Astrocyte of the cerebellum (primary cell): ENCODE data around the gene OR51F1.
"Not testable (repeated sequence)": the region's sequence is repeated elsewhere in the genome, so short reads cannot be mapped to it uniquely, and the experiment has no call there.

Source experiments
- DNase-seq: peaks from one replicate; pipeline ENCODE4 v3.0.0-alpha.2; 2011; ENCODE audit warnings: low read depth
- H3K4me3 ChIP-seq: 2 replicates; pipeline ENCODE4 v1.5.1; 2011; ENCODE audit warnings: mild to moderate bottlenecking, low read depth, low read length, moderate library complexity
- in situ Hi-C: cut with HindIII; loops from 2 replicates; pipeline ENCODE4 v1.10.0; 2017; ENCODE audit warnings: low sequenced_read_pairs
- TF ChIP-seq, protein P1 (sequence below): IDR thresholded peaks from 2 replicates; pipeline ENCODE4 v1.5.1; 2012; ENCODE audit warnings: low read length, low read depth, moderate library complexity, mild to moderate bottlenecking; ENCODE audit errors: missing control alignments

OR51F1 gene, protein sequence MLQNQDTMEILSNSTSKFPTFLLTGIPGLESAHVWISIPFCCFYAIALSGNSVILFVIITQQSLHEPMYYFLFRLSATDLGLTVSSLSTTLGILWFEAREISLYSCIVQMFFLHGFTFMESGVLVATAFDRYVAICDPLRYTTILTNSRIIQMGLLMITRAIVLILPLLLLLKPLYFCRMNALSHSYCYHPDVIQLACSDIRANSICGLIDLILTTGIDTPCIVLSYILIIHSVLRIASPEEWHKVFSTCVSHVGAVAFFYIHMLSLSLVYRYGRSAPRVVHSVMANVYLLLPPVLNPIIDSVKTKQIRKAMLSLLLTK

DNA sequence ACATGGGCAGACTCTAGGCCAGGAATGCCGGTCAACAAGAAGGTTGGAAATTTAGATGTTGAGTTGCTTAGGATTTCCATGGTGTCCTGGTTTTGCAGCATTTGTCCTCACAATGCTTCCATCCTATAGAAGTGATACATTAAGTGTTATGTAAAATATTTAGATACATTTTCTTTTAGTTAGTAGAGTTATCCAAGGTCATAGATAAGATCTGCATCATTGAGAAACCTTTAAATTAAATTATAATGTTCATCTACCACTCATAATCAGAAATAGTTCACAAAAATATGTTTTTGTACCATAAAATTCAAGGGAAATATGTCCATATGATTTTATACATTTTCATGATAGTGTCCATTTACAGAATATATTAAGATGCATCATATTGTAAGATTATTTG is at the start of gene OR51F1:
TSS of gene OR51F1 (minus strand) at position 101 of the 400 bp plus-strand sequence. CDS start at position 101, 0 bp downstream.
- TF ChIP-seq, protein P1, sequence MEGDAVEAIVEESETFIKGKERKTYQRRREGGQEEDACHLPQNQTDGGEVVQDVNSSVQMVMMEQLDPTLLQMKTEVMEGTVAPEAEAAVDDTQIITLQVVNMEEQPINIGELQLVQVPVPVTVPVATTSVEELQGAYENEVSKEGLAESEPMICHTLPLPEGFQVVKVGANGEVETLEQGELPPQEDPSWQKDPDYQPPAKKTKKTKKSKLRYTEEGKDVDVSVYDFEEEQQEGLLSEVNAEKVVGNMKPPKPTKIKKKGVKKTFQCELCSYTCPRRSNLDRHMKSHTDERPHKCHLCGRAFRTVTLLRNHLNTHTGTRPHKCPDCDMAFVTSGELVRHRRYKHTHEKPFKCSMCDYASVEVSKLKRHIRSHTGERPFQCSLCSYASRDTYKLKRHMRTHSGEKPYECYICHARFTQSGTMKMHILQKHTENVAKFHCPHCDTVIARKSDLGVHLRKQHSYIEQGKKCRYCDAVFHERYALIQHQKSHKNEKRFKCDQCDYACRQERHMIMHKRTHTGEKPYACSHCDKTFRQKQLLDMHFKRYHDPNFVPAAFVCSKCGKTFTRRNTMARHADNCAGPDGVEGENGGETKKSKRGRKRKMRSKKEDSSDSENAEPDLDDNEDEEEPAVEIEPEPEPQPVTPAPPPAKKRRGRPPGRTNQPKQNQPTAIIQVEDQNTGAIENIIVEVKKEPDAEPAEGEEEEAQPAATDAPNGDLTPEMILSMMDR = no peak
- in situ Hi-C loops = no loop called here
- H3K4me3 ChIP-seq = no peak within 1 kb of the TSS
- DNase-seq = no peak

DNA sequence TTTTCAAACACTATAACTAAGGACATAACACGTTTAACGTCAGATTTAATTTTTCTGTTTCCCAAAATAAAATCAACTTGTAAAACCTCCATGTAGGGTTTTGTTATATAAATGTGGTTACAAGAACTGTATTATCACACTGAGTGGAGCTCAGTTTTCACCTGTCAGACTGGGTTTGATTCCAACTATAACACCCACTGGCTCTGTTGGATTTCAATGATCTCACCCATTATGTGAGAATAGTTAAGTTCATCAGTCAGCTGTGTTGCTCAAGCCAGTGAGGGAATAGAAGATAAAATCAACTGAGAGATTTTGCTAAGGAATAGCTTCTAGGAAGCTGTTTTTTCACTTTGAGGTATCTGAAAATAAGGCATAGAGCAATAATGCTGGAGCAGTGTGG is 39.5 kb upstream of the OR51F1 start:
- H3K4me3 ChIP-seq = no peak overlapping the region
- TF ChIP-seq, protein P1 = no peak
- DNase-seq = no peak
- in situ Hi-C loops = no loop called here

DNA sequence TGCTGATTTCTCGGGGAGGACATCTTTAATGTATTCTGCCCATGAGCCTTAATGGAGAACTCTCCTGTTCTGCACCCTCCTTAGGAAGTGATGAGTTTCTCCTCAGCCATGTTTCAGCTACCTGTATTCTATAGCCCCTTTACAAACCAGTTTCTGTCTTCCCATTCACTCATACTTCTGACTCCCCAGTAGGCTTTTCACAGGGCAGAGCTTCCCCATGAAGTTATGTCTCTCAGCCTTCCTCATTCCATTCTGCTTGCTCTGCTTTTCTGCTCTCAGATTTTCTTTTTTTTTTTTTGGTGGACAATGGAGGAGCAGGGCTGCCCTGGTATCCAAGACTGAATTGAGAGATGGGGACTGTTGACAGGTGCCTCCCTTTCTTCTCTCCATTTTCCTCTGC is 38.7 kb upstream of the OR51F1 start:
- in situ Hi-C loops = no loop called here
- TF ChIP-seq, protein P1 = no peak
- no peak overlapping the region for H3K4me3 ChIP-seq
- no peak for DNase-seq

DNA sequence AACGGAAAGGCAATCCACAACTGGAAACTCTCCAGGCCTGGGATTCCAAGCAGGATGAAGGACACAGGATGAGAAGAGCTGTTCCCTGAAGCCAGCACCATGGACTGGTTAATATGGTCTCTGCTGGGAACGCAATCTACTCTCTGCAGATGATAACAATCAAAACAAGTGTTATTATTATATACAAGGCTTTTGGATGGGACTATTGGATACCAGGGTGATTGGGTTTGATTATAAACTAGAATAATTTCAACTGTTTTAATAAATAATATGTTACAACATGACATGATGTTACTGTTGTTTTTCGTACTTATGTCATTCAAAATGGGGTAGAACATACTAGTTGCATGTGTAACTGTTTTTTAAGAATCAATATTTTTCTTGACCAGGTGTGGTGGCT is 34.5 kb upstream of the OR51F1 start, which contains the start of gene OR52R1:
TSS of gene OR52R1 (minus strand) at position 101 of the 400 bp plus-strand sequence. CDS start at position 101, 0 bp downstream.
- H3K4me3 ChIP-seq = no peak within 1 kb of the TSS
- TF ChIP-seq, protein P1 = no peak
- DNase-seq = no peak
- in situ Hi-C loops = no loop called here

DNA sequence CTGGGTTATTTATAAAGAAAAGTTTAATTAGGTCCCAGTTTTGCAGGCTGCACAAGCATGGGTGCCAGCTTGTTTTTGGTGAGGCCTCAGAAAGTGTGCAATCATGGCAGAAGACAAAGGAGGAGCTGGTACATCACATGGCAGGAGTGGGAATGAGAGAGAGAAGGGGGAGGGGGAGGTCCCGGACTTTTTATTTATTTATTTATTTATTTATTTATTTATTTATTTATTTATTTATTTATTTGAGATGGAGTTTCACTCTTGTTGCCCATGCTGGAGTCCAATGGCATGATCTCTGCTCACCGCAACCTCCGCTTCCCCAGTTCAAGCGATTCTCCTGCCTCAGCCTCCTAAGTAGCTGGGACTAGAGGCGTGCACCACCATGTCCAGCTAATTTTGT is 31.6 kb upstream of the OR51F1 start:
- in situ Hi-C loops, DNase-seq, H3K4me3 ChIP-seq: not testable (repeated sequence)

DNA sequence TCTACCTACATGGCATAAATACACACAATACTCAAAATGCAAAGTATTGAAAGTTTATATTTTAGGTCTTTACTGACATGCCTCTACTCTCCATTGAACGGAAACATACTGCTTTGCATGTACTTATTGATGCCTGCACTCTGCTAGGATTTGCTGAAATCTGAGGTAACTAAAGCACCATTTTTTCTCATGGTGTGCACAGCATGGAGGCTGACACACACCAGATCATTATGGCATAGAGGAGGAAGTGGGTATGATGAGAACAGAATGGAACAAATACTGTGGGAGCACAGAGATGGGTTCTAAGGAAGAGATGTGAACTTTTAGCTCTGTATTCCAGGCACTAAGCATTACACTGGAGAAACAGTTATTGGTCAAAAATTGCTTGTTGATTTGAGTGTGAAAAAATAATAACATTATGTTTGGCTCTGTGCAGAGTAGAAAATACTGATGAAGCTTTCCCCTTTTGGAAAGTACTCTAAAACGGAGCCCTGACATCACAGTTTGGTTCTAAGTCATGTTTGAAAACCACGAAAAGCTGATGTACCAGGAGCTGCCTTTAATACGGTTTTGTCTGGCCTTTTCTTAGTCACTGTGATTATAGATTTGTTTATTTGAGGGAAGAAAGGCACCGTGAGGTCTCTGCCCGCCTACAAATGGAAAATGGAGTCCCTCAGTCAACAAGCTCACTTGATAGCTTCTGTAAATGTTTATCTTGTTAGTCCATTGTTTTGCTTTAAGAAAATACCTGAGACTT is 28.9 kb upstream of the OR51F1 start:
- no peak for DNase-seq
- in situ Hi-C loops = no loop called here
- TF ChIP-seq, protein P1 = no peak
- no peak overlapping the region for H3K4me3 ChIP-seq

DNA sequence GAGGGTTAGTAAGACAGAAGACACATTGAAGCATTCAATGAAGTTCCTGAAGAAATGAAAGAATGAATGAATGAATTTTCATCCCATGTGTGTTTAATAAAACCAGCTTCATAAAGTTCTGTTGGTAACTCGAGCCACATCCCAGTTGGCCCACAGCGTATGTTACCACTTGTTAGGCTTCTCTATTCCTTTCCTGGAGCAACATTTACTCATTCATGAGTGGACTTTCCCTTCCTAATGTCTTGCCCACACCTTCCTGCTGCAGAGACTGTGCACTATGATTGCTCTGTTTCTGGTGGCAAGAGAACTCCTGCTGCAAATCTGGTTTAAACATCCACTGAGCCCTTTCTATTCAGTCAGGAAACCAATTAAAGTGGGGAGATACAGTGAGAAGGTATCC is 27.5 kb upstream of the OR51F1 start:
- no peak for DNase-seq
- in situ Hi-C loops = no loop called here
- TF ChIP-seq, protein P1 = no peak
- H3K4me3 ChIP-seq = no peak overlapping the region
